Colon (tissue), 2 donors: ENCODE results near the gene C5orf63.
"Not testable (repeated sequence)": the region's sequence is repeated elsewhere in the genome, so short reads cannot be mapped to it uniquely, and the experiment has no call there.

ENCODE experiments used
- FAIRE-seq: peaks from 2 replicates; lab custom pipeline; 2012; peaks lifted over from hg19 to GRCh38; lab: Jason Lieb, UNC
- donor health status: control.
- donor health status: control.

C5orf63 gene

GRCh38 chr5:127074466-127074865 is 1.2 kb upstream of the C5orf63 start:
- no peak for FAIRE-seq

GRCh38 chr5:127070243-127070642 is 3.1 kb downstream of the C5orf63 start:
- no peak for FAIRE-seq

DNA sequence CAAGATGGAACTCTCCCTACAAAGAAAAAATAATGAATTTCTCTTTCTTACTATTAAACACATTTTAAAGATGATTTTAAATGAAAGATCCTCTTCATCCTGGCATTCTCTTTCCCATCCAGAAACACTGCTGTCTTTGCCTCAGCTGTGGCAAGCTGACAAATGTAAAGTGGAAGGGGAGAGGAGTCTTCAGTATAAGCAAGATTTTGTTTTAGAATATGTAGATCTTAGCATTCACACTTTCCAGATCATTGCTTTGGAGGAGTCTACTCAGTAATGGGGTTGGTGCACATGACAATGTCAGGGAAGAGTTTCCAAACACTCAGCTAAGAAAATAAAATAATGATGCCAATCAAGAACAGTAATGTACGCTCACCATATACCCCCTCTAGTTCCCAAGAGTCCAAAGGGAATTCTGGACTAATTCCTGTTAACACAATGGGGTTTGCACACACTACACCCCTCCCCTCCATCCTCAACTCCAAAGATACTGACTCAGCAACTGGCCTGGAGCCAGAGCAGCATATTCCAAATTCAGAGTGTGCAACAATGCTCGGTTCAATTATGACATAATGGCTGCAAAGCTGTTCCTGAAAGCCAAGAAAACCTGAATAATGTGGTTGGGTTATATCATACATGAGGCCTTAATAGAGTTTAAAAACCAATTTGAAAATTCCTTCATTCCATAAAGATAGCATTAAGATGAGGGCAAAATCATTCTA is 4.6 kb downstream of the C5orf63 start:
- no peak for FAIRE-seq

DNA sequence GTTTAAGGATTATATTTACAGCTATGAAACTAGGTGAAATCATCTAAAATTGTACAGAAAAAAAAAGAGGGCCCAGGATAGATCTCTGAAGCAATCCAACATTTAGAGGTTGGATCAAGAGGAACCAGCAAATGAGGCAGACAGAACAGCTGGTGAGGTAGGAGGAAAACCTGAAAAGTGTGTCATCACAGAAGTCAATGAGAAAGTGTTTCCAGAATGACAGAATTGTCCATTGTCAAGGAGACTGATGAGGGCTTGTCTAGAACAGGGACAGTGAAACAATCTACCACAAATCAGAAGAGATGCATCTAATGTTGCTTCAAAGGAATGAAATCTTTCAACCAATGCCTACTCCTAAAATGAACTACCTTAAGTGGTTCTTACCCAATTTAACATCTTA is 6.6 kb downstream of the C5orf63 start:
- no peak for FAIRE-seq

DNA sequence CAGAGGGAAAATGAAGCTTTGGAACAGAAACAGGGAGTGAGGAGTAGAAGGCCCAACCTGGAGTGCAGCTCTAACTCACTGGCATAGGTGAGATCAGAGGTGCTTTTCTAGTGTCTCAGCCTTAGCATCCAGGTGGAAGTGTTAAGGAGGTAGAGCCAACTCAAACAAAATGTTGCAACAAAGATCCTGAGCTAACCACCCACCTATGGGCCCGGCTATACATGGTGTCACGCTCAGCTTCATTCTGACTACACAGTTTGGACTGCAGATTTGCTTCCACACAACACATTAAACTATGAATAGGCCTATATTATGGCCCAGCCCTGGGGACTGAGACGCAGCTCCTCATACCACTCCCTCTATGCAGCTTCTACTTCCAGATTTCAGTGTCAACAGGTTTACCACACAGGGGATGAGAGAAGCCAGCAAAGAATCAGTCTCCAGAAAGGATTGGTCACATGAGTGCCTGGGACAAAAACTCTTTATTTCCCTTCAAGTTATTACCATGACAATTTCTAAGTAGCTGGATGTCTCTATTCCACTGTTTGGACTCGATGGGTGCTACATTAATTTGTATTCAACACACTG is 9.0 kb downstream of the C5orf63 start:
- no peak for FAIRE-seq

DNA sequence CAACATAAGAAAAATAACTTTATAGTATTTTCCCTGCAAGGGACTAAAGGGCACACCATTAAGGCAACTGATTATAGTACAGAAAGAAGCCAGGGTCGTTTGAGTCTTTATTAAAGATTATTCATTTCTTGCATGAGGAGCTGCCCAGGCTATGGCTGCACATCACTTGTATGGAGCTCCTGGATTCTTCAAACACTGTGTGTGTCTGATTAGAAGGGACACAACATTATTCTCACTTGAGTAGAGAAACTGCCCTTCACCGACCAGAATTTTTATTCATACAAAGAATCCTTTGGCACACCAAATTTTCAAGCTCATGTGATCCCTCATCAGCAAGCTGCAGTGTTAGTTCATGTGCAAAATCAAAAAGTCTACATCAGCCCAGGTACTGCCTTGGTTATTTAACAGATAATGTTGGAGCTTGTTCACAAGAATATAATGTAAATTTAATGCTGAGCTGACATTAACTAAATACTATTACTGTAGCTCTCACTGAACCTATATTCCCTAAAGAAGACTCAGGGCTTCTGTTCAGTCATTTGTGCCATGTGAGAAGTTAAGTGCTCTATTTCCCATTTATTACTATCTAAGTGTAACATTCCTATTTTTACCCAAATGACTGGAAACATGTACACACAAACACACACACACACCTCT is 9.9 kb downstream of the C5orf63 start:
- FAIRE-seq = no peak

DNA sequence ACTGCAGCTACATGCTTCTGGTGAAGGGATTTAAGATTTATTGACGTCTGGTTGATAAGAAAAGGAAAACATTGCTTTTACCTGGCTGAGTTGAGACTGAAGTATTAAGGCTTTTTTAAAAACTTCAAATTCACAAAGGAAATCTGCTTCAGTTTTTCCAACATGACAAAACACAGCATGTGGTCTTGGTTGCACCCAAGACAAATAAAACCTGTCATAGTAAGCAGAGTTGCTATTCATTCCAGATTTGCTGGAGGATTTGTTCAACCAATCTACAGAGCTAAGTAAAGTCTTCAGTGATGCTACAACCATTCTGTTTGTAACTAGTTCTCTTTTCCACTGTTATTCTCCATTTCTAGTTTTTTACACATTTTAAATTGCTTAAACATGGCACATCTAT is 11.3 kb downstream of the C5orf63 start:
- FAIRE-seq = no peak

- no peak for FAIRE-seq
Measured at GRCh38 chr5:127061537-127061936, 11.8 kb downstream of the C5orf63 start.

DNA sequence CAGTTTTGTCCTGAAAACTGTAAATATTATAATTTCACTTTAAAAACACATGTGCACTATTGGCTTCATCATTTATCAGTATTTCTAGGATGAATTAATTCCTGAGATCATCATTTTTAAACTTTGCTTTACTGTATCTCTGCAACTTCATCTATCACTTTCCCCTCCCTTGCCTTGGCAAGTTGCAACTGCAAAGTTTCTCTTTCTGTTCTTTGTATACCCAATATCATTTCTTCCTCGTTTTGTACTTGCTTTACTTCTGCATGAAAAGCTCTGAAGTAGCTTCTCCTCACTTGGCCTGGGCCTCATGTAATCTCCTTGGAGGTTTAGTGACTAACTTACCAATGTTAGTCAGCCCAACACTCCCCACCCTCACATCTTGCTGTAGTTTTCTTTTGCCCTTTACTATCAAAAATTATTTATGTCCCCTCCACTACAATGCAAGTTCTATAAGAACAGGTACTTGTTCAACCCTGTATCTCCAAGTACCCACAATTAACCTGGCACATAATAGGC is 12.8 kb downstream of the C5orf63 start:
- FAIRE-seq = no peak

- FAIRE-seq = no peak
Measured at GRCh38 chr5:127056896-127057295, 16.4 kb downstream of the C5orf63 start.

GRCh38 chr5:127055880-127056653 is 17.2 kb downstream of the C5orf63 start:
- FAIRE-seq = no peak

DNA sequence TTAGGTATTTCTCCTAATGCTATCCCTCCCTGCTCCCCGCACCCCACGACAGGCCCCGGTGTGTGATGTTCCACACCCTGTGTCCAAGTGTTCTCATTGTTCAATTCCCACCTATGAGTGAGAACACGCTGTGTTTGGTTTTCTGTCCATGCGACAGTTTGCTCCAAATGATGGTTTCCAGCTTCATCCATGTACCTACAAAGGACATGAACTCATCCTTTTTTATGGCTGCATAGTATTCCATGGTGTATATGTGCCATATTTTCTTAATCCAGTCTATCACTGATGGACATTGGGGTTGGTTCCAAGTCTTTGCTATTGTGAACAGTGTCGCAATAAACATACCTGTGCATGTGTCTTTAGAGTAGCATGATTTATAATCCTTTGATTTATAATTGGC is 19.8 kb downstream of the C5orf63 start:
- FAIRE-seq = not testable (repeated sequence)

GRCh38 chr5:127053049-127053448 is 20.3 kb downstream of the C5orf63 start:
- no peak for FAIRE-seq

DNA sequence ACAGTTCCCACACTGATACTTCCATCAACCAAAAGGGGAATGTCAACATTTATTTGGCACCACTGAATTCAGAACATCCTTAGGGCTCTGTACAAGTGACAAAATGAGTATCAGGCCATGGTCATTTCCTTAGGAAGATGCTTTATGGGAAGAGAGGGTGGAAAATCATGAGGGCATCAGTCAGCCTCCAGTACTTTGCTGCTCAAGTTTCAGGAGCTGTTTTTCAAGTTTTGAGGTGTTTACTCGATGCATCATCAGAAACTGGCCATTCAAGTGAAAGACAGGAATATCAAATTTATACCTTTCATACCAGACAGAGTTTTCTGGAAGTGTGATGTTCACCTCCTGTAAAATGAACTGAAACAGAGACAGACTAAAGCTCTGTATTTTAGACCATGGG is 21.7 kb downstream of the C5orf63 start:
- no peak for FAIRE-seq

GRCh38 chr5:127046343-127047072 is 26.8 kb downstream of the C5orf63 start:
- no peak for FAIRE-seq

- no peak for FAIRE-seq
Measured at GRCh38 chr5:127042593-127042992, 30.7 kb downstream of the C5orf63 start.

GRCh38 chr5:127041571-127041970 is 31.7 kb downstream of the C5orf63 start:
- FAIRE-seq = no peak

GRCh38 chr5:127040796-127041520 is 32.3 kb downstream of the C5orf63 start:
- no peak for FAIRE-seq

GRCh38 chr5:127038550-127038949 is 34.8 kb downstream of the C5orf63 start:
- no peak for FAIRE-seq

- no peak for FAIRE-seq
Measured at GRCh38 chr5:127031863-127032232, 41.5 kb downstream of the C5orf63 start.

GRCh38 chr5:127031147-127031862 is 42.0 kb downstream of the C5orf63 start:
- no peak for FAIRE-seq
